SU-DHL-6 (cell line): ENCODE data around the gene PCAT6.

ENCODE experiments used
- EZH2phosphoT487 ChIP-seq: fragments of 200-600 bp; sonication (generic), shearing (Covaris generic); conservative IDR thresholded peaks from 2 replicates; pipeline ENCODE4 v1.6.1; 2018; ENCODE audit warnings: mild to moderate bottlenecking, antibody characterized with exemption, low read length, moderate library complexity, mixed read lengths
- TF ChIP-seq, protein P1 (sequence below): fragments of 200-600 bp; sonication (generic); IDR thresholded peaks from one replicate; pipeline ENCODE4 v1.5.1; 2017; ENCODE audit warnings: antibody characterized with exemption, mild to moderate bottlenecking, low read length, moderate library complexity; ENCODE audit not compliant: insufficient read depth, poor library complexity, severe bottlenecking

DNA sequence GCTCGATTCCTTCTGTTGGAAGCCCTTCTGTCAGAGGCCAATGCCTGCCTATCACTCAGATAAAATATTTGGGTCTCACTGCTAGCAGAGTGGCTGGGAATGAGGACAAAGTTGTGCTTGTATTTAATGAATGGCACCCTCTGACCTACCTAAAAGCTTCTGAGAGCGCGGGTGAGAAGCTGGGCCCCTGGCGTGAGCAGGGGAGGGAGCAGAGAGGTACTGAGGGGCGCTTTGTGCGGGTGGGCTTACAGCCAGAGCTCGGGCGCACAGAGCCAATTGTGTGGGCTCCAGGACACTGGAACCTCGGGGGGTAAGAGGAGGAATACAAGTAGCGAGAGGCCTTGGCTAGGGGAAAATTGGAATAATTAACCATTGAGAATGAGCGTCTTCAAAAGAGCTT, 32.3 kb downstream of the PCAT6 start:
- TF ChIP-seq, protein P1, sequence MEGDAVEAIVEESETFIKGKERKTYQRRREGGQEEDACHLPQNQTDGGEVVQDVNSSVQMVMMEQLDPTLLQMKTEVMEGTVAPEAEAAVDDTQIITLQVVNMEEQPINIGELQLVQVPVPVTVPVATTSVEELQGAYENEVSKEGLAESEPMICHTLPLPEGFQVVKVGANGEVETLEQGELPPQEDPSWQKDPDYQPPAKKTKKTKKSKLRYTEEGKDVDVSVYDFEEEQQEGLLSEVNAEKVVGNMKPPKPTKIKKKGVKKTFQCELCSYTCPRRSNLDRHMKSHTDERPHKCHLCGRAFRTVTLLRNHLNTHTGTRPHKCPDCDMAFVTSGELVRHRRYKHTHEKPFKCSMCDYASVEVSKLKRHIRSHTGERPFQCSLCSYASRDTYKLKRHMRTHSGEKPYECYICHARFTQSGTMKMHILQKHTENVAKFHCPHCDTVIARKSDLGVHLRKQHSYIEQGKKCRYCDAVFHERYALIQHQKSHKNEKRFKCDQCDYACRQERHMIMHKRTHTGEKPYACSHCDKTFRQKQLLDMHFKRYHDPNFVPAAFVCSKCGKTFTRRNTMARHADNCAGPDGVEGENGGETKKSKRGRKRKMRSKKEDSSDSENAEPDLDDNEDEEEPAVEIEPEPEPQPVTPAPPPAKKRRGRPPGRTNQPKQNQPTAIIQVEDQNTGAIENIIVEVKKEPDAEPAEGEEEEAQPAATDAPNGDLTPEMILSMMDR = no peak
- no peak for TF ChIP-seq EZH2phosphoT487
